ENCODE data around the gene NTF3.

Gene NTF3

GRCh38 chr12:5430641-5431603 lies 986 bp upstream of the NTF3 start:
- no peak for DNase-seq (ENCODE audit: low read depth in 2 of 2)

GRCh38 chr12:5433081-5433844 lies 1.4 kb downstream of the NTF3 start:
- DNase-seq (ENCODE audit: low read depth in 2 of 2): no peak

- DNase-seq (ENCODE audit: low read depth in 2 of 2): no peak
Measured at GRCh38 chr12:5433845-5434646, 2.1 kb downstream of the NTF3 start.

- DNase-seq (ENCODE audit: low read depth in 2 of 2): no peak
Measured at GRCh38 chr12:5434647-5435560, 3.0 kb downstream of the NTF3 start.

GRCh38 chr12:5437182-5437583 lies 5.3 kb downstream of the NTF3 start:
- DNase-seq (ENCODE audit: low read depth in 2 of 2): no peak

GRCh38 chr12:5437589-5437988 lies 5.7 kb downstream of the NTF3 start:
- no peak for DNase-seq (ENCODE audit: low read depth in 2 of 2)

- DNase-seq (ENCODE audit: low read depth in 2 of 2): no peak
Measured at GRCh38 chr12:5438671-5439200, 6.8 kb downstream of the NTF3 start.

- no peak for DNase-seq (ENCODE audit: low read depth in 2 of 2)
Measured at GRCh38 chr12:5439371-5439771, 7.5 kb downstream of the NTF3 start.

GRCh38 chr12:5439788-5440300 lies 7.9 kb downstream of the NTF3 start:
- DNase-seq (ENCODE audit: low read depth in 2 of 2): no peak

GRCh38 chr12:5440978-5441377 lies 9.1 kb downstream of the NTF3 start:
- no peak for DNase-seq (ENCODE audit: low read depth in 2 of 2)

- peak; percentile 62 to 64 for DNase-seq (ENCODE audit: low read depth in 2 of 2)
Measured at GRCh38 chr12:5441497-5442236, 9.8 kb downstream of the NTF3 start.

GRCh38 chr12:5442251-5443006 lies 10.5 kb downstream of the NTF3 start:
- no peak for DNase-seq (ENCODE audit: low read depth in 2 of 2)

- DNase-seq (ENCODE audit: low read depth in 2 of 2): no peak
Measured at GRCh38 chr12:5444520-5444919, 12.6 kb downstream of the NTF3 start.

- DNase-seq (ENCODE audit: low read depth in 2 of 2): no peak
Measured at GRCh38 chr12:5447320-5447719, 15.4 kb downstream of the NTF3 start.

GRCh38 chr12:5451251-5451650 lies 19.3 kb downstream of the NTF3 start:
- no peak for DNase-seq (ENCODE audit: low read depth in 2 of 2)

- DNase-seq (ENCODE audit: low read depth in 2 of 2): no peak
Measured at GRCh38 chr12:5452569-5452968, 20.7 kb downstream of the NTF3 start.

GRCh38 chr12:5453466-5453865 lies 21.6 kb downstream of the NTF3 start:
- no peak for DNase-seq (ENCODE audit: low read depth in 2 of 2)

GRCh38 chr12:5455045-5455444 lies 23.1 kb downstream of the NTF3 start:
- no peak for DNase-seq (ENCODE audit: low read depth in 2 of 2)

- no peak for DNase-seq (ENCODE audit: low read depth in 2 of 2)
Measured at GRCh38 chr12:5456030-5456429, 24.1 kb downstream of the NTF3 start.
